HEK293 (cell line): ENCODE measurements around the gene SLC9C1.

Source experiments
- CTCF ChIA-PET: fragments of 350-600 bp; formaldehyde crosslinking; extraction: SDS; loops from one replicate; lab custom pipeline; 2021; ENCODE audit warnings: antibody characterized with exemption; lab: Yijun Ruan, JAX
- POLR2A ChIA-PET: fragments of 300-600 bp; formaldehyde crosslinking; extraction: SDS; loops from one replicate; lab custom pipeline; 2020; ENCODE audit warnings: antibody characterized with exemption, inconsistent platforms; lab: Yijun Ruan, JAX
- H3K27ac ChIP-seq: fragments of 200-500 bp; sonication (Bioruptor generic); 2 replicates; pipeline ENCODE4 v1.5.1; 2014; ENCODE audit warnings: low read depth, low read length, control low read depth, inconsistent platforms; ENCODE audit errors: extremely low read depth
- H3K36me3 ChIP-seq, 2 experiments: fragments of 200-500 bp in 1 of 2; sonication (Bioruptor generic) in 1 of 2; 1 replicate in 1 of 2; 2 replicates in 1 of 2; pipeline ENCODE4 v1.5.1; 2014 to 2017; ENCODE audit warnings: inconsistent platforms in 2 of 2, low read length in 2 of 2; ENCODE audit not compliant: control insufficient read depth in 2 of 2, insufficient read depth in 1 of 2
- H3K4me1 ChIP-seq: fragments of 200-500 bp; sonication (Bioruptor generic); 2 replicates; pipeline ENCODE4 v1.5.1; 2014; ENCODE audit warnings: mild to moderate bottlenecking, low read length, inconsistent platforms; ENCODE audit not compliant: control insufficient read depth, insufficient read depth
- H3K4me3 ChIP-seq: 2 replicates; pipeline ENCODE4 v1.5.1; 2011; ENCODE audit warnings: low read depth, mild to moderate bottlenecking, control low read depth, low read length, moderate library complexity
- H3K9me3 ChIP-seq: fragments of 200-500 bp; sonication (Bioruptor generic); 2 replicates; pipeline ENCODE4 v1.5.1; 2014; ENCODE audit warnings: low read depth, low read length, inconsistent platforms; ENCODE audit not compliant: control insufficient read depth, insufficient read depth
- GLIS2 ChIP-seq: fragments of 450-650 bp; formaldehyde crosslinking; IDR thresholded peaks from 2 replicates; pipeline ENCODE4 v1.5.1; 2016; ENCODE audit warnings: missing biosample characterization, missing genetic modification characterization
- ZNF16 ChIP-seq: fragments of 450-650 bp; formaldehyde crosslinking; IDR thresholded peaks from 2 replicates; pipeline ENCODE4 v1.5.1; 2016; ENCODE audit warnings: low read depth, missing biosample characterization, missing genetic modification characterization
- ZNF37A ChIP-seq: fragments of 450-650 bp; IDR thresholded peaks from 2 replicates; pipeline ENCODE4 v1.5.1; 2018; ENCODE audit warnings: missing biosample characterization, missing genetic modification characterization
- ZNF560 ChIP-seq: fragments of 450-650 bp; formaldehyde crosslinking; IDR thresholded peaks from 2 replicates; pipeline ENCODE4 v1.5.1; 2017; ENCODE audit warnings: missing biosample characterization, missing genetic modification characterization, borderline replicate concordance
- ZNF768 ChIP-seq: fragments of 450-650 bp; formaldehyde crosslinking; IDR thresholded peaks from 2 replicates; pipeline ENCODE4 v1.5.1; 2018; ENCODE audit warnings: missing biosample characterization, mild to moderate bottlenecking, missing genetic modification characterization
- ZSCAN30 ChIP-seq: fragments of 450-650 bp; IDR thresholded peaks from 2 replicates; pipeline ENCODE4 v1.5.1; 2018; ENCODE audit warnings: missing biosample characterization, mild to moderate bottlenecking, missing genetic modification characterization, moderate library complexity
- TF ChIP-seq, protein P1 (sequence below): fragments of 450-650 bp; formaldehyde crosslinking; IDR thresholded peaks from 2 replicates; pipeline ENCODE4 v1.5.1; 2016; ENCODE audit warnings: missing biosample characterization, missing genetic modification characterization, borderline replicate concordance
- TF ChIP-seq, protein P2 (sequence below): fragments of 450-650 bp; formaldehyde crosslinking; conservative IDR thresholded peaks from 2 replicates; pipeline ENCODE4 v1.5.1; 2016; ENCODE audit warnings: low read depth, missing biosample characterization, missing genetic modification characterization
- TF ChIP-seq, protein P3 (sequence below): fragments of 450-650 bp; formaldehyde crosslinking; conservative IDR thresholded peaks from 2 replicates; pipeline ENCODE4 v1.5.1; 2016; ENCODE audit warnings: low read depth, missing biosample characterization, missing genetic modification characterization
- TF ChIP-seq, protein P4 (sequence below): fragments of 450-650 bp; formaldehyde crosslinking; IDR thresholded peaks from 2 replicates; pipeline ENCODE4 v1.5.1; 2016; ENCODE audit warnings: missing biosample characterization, missing genetic modification characterization

Gene SLC9C1

DNA sequence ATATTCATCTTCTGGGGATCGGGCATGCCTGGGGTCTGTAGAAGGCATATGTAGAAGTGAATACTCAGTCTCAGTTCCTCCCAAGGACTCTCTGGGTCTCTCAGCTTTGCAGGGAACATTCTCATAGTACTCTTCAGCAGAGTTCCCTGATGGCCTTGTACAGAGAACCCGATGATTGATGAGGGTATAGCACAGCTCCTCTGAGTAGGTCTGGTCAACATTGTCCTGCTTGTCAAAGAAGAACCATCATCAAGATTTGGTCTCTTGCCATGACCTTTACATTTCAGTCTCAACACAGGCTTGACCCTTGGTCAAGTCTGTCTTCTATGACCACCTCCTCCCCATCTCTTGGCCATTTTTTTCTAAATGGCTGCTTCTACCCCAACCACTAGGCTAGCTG is 170.5 kb downstream of the SLC9C1 start:
- TF ChIP-seq ZSCAN30 (no peak), ZNF16 (tag by site-specific recombination) (no peak)
- TF ChIP-seq, protein P1, sequence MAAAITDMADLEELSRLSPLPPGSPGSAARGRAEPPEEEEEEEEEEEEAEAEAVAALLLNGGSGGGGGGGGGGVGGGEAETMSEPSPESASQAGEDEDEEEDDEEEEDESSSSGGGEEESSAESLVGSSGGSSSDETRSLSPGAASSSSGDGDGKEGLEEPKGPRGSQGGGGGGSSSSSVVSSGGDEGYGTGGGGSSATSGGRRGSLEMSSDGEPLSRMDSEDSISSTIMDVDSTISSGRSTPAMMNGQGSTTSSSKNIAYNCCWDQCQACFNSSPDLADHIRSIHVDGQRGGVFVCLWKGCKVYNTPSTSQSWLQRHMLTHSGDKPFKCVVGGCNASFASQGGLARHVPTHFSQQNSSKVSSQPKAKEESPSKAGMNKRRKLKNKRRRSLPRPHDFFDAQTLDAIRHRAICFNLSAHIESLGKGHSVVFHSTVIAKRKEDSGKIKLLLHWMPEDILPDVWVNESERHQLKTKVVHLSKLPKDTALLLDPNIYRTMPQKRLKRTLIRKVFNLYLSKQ (tag by site-specific recombination) = no peak
- Histone ChIP-seq H3K36me3 (peaks cover 0 to 28% of the 10 kb centered on the region in 2 experiments; a peak in 1 of 3 replicates), H3K4me3 (no peak overlapping the region), H3K27ac (no peak overlapping the region), H3K4me1 (0 out of 2 replicates have a peak, but pooled peaks cover 6% of the 10 kb centered on the region), H3K9me3 (no peaks in the 10 kb centered on the region)
- POLR2A ChIA-PET = no interaction called here
- CTCF ChIA-PET = interaction anchor here (1.2 to 1.9 kb wide), 2 partner anchors 12 kb away, joined by 4 to 6 read pairs; no protein-coding TSS in a partner anchor

DNA sequence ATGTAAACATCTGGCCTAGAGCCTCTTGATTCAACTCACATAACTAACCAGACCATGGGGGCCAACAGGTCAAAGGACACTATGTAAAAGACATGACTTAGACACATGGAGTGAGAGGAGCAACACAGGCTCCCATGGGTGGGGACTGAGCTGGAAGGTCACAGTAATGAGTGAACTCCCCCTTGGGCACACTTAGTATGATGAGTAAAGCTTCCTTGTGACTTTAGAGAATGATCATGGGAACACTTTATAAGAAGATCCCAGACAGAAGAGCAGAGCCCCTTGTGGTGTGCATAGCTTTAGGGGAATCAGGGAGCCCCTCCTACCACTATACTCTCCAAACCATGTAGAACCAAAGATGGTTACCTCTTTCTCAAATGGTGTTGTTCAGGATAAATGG is 171.1 kb downstream of the SLC9C1 start:
- ChIA-PET POLR2A (no interaction called here), CTCF (no interaction called here)
- peaks cover 0 to 30% of the 10 kb centered on the region in 2 experiments; a peak in 1 of 3 replicates for H3K36me3 ChIP-seq
- H3K4me1 ChIP-seq = 0 out of 2 replicates have a peak, but pooled peaks cover 6% of the 10 kb centered on the region
- H3K4me3 ChIP-seq = no peak overlapping the region
- no peak overlapping the region for H3K27ac ChIP-seq
- TF ChIP-seq, protein P2, sequence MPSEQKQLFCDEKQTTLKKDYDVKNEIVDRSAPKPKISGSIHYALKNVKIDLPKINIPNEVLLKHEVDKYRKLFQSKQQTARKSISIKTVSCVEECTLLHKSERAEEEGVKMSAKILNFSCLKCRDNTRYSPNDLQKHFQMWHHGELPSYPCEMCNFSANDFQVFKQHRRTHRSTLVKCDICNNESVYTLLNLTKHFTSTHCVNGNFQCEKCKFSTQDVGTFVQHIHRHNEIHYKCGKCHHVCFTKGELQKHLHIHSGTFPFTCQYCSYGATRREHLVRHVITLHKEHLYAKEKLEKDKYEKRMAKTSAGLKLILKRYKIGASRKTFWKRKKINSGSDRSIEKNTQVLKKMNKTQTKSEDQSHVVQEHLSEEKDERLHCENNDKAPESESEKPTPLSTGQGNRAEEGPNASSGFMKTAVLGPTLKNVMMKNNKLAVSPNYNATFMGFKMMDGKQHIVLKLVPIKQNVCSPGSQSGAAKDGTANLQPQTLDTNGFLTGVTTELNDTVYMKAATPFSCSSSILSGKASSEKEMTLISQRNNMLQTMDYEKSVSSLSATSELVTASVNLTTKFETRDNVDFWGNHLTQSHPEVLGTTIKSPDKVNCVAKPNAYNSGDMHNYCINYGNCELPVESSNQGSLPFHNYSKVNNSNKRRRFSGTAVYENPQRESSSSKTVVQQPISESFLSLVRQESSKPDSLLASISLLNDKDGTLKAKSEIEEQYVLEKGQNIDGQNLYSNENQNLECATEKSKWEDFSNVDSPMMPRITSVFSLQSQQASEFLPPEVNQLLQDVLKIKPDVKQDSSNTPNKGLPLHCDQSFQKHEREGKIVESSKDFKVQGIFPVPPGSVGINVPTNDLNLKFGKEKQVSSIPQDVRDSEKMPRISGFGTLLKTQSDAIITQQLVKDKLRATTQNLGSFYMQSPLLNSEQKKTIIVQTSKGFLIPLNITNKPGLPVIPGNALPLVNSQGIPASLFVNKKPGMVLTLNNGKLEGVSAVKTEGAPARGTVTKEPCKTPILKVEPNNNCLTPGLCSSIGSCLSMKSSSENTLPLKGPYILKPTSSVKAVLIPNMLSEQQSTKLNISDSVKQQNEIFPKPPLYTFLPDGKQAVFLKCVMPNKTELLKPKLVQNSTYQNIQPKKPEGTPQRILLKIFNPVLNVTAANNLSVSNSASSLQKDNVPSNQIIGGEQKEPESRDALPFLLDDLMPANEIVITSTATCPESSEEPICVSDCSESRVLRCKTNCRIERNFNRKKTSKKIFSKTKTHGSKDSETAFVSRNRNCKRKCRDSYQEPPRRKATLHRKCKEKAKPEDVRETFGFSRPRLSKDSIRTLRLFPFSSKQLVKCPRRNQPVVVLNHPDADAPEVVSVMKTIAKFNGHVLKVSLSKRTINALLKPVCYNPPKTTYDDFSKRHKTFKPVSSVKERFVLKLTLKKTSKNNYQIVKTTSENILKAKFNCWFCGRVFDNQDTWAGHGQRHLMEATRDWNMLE (tag by site-specific recombination) = no peak
- no peak for TF ChIP-seq ZNF37A (tag by site-specific recombination)
- no peak for TF ChIP-seq ZNF768 (tag by site-specific recombination)
- TF ChIP-seq ZNF560 = no peak
- TF ChIP-seq, protein P3, sequence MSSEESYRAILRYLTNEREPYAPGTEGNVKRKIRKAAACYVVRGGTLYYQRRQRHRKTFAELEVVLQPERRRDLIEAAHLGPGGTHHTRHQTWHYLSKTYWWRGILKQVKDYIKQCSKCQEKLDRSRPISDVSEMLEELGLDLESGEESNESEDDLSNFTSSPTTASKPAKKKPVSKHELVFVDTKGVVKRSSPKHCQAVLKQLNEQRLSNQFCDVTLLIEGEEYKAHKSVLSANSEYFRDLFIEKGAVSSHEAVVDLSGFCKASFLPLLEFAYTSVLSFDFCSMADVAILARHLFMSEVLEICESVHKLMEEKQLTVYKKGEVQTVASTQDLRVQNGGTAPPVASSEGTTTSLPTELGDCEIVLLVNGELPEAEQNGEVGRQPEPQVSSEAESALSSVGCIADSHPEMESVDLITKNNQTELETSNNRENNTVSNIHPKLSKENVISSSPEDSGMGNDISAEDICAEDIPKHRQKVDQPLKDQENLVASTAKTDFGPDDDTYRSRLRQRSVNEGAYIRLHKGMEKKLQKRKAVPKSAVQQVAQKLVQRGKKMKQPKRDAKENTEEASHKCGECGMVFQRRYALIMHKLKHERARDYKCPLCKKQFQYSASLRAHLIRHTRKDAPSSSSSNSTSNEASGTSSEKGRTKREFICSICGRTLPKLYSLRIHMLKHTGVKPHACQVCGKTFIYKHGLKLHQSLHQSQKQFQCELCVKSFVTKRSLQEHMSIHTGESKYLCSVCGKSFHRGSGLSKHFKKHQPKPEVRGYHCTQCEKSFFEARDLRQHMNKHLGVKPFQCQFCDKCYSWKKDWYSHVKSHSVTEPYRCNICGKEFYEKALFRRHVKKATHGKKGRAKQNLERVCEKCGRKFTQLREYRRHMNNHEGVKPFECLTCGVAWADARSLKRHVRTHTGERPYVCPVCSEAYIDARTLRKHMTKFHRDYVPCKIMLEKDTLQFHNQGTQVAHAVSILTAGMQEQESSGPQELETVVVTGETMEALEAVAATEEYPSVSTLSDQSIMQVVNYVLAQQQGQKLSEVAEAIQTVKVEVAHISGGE (tag by site-specific recombination) = no peak
- TF ChIP-seq GLIS2 (tag by site-specific recombination) = no peak
- TF ChIP-seq, protein P4, sequence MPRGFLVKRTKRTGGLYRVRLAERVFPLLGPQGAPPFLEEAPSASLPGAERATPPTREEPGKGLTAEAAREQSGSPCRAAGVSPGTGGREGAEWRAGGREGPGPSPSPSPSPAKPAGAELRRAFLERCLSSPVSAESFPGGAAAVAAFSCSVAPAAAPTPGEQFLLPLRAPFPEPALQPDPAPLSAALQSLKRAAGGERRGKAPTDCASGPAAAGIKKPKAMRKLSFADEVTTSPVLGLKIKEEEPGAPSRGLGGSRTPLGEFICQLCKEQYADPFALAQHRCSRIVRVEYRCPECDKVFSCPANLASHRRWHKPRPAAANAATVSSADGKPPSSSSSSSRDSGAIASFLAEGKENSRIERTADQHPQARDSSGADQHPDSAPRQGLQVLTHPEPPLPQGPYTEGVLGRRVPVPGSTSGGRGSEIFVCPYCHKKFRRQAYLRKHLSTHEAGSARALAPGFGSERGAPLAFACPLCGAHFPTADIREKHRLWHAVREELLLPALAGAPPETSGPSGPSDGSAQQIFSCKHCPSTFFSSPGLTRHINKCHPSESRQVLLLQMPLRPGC (tag by site-specific recombination) = no peak
- no peaks in the 10 kb centered on the region for H3K9me3 ChIP-seq
